Pericardium fibroblast (primary cell): ENCODE measurements around the gene SULT2B1. TPM values are rescaled to one million over a fixed set of nuclear protein-coding genes. Genes with fewer than 3 reads are reported as not detected.

Source experiments
- total RNA-seq: library from RNA; depleted of rRNA; stranded (reverse); fragments of >200 nt; gene quantifications from 2 replicates; pipeline ENCODE4 v1.2.3, GENCODE V29; 2015

SULT2B1 gene
- 0.23 TPM in 1 of 2 replicates, not detected in the other for total RNA-seq

DNA sequence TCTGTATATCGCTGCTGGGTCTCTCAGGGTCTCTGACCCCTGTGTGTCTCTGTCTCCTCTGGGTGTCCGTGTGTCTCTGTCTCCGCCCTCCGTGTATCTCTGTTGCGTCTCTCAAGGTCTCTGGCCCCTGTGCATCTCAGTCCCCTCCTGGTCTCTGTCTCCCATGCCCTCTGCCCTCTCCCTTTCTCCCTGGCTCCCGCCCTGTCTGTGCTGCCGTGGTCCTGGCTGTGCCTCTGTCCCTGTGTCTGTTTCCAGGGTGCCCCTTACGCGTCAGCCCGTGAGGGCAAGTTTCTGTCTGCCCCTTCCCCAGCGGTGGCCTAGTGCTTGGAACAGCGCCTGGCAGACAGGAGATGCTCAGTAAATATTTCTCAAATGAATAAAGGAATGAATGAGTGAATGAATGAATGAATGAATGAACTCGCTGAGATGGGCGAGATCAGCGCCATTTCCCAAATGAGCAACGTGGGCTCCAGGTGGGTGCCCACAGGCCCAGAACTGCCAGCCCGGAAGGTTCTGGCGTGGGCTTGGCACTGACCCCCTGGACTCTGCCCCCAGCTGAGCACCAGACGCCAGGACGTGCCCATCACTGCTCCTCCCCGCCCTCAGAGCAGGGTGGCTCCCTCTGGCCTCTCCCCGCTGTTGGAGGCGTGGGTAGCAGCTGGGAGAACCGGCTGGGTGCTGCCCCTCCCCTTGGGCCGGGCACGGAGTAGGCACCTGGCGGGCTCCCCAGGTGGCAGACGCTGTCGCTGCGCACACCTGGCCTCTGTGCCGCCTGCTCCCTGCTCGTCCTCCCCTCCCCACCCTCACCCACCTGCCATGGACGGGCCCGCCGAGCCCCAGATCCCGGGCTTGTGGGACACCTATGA is at the start of gene SULT2B1:
Gene SULT2B1, plus strand, starts transcription at position 736 of the 866 bp plus-strand sequence. Its CDS starts 81 bp downstream, at position 817.

DNA sequence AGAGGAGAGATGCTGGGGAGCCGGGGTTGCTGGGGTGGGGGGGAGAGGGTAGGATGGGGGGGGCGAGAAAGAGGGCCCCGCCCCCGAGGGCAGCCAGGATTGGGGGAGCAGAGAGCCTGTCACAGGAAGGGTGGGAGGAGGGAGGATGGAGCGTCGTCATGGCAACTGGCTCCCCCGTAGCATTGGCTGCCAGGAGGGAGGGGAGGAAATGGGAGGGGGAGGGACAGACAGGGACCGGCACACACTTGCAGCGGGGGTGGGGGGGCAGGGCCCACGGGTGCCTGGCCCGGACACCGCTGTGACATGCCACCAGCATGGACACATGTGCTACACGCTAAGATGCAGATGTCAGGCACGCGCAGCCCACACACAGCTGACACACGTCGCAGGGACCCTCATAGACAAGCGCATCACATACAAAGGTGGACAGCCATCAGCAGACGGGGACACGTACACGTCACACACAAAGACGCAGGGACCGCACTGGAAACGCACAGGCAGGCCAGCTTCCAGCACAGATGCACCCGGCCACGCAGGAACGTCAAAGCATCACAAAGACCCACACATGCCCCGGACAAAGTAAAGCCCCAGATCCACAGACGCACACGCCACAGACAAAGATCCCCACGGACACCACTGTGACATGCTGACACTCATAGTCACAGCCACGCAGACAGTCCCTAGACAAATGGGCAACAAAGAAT is 40.0 kb upstream of the SULT2B1 start, which contains the start of gene LMTK3:
Gene LMTK3, minus strand, starts transcription at position 36 of the 704 bp plus-strand sequence. CDS start 259 bp downstream, outside the sequence.

DNA sequence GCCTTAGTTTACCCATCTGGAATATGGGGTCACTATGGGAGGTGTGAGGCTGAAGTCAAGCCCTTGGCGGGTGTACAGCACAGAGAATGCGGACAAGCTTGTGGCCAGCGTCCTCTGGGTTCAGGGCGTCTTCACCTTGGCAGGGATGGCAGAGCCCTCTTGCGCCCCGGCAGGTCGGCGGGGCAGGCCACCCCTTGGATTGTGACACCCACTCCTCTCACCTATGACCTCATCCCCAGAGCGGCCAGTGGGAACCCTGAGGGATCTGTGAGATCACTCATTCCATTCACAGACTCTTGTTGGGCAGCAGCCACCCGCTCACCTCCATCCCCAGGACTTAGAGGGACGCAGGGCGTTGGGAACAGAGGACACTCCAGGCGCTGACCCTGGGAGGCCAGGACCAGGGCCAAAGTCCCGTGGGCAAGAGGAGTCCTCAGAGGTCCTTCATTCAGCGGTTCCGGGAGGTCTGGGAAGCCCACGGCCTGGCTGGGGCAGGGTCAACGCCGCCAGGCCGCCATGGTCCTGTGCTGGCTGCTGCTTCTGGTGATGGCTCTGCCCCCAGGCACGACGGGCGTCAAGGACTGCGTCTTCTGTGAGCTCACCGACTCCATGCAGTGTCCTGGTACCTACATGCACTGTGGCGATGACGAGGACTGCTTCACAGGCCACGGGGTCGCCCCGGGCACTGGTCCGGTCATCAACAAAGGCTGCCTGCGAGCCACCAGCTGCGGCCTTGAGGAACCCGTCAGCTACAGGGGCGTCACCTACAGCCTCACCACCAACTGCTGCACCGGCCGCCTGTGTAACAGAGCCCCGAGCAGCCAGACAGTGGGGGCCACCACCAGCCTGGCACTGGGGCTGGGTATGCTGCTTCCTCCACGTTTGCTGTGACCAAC is 54.7 kb downstream of the SULT2B1 start, which contains the start of gene SPACA4:
Gene SPACA4, plus strand, starts transcription at position 280 of the 896 bp plus-strand sequence. Its CDS starts 237 bp downstream, at position 517.

DNA sequence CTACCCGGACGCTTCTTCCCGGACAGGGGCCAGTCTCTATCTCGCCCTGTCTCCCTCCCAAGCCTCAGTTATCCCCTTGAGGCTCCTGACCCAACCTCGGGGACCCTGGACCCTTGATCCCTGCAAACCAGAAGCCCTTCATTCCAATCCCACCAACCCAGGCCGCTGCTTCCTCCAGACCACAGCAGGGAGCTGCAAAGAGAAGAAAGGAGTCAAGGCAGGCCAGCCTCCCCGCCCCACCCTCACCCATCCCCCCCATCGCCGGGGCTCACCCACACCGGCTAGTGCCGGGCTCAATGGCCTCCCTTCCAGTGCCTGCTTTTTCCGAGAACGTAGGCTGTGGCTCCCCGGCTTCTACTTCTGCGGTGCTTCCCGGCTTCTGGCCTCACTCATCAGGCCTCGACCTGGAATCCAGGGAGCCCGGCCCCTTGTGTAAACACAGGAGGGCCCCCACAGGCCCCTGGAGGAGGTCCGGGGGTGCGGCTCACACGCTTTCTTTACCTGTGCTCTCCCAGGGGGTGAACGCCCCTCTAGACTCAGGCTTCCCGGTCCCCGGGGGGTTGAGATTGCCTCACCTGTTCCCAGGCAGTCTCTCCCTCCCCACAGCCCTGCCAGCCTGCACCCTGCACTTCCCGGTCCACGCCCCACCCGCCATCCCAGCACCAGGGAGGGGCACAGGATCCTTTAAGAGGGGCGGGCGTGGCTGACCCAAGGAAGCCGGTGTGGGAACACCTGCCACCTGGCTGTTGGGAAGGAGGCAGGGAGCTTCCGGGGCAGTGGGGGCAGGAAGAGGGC is 62.7 kb downstream of the SULT2B1 start, which contains the start of gene FAM83E:
Gene FAM83E, minus strand, starts transcription at position 641 of the 795 bp plus-strand sequence. CDS start 1,704 bp downstream, outside the sequence.

DNA sequence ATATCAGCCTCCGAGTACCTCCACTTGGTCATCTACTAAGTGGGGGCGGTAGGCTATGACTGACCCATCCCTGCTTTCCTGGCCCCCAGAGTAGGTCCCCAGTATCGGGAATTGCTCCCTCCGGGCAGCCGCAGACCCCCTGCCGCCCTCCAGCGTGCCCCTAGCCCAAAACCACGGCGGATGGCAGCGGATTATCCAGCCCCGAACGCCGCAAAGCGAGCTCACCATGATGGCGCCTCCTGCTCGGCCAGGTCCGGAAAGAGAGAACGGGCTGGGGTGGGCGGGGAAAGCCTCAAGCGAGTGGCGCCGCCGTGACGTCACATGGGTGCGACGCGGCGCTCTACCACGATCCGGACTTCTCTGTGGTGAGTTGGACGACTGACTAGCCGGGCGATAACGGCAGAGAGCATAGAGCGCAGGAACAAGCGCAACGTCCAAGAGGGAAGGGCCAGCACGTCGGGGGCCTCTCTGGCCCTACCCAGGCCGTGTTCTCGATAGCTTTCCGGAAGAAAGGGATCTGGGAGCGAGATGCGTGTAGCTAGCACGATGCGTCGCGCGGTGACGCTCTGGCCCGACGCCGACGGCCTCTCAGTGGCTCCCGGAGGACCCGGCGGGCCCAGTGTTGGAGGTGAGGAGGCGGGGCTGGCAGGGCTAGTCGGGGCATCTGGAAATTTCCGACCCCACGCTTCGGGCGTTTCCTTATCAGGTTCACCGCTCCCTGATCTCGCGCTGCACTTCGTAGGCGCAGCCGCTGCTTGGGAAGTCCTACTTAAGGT is 67.1 kb downstream of the SULT2B1 start, which contains the start of the genes RPL18 and SPHK2:
Gene RPL18, minus strand, starts transcription at position 263 of the 776 bp plus-strand sequence. Its CDS starts 35 bp downstream, at position 228.
Gene SPHK2, plus strand, starts transcription at position 591 of the 776 bp plus-strand sequence. CDS start 1,009 bp downstream, outside the sequence.

GRCh38 chr19:48636859-48637448 is 85.0 kb downstream of the SULT2B1 start, which contains the start of gene DBP:
TSS of gene DBP (minus strand) at chr19:48637379. CDS start at chr19:48636994, 385 bp downstream.

DNA sequence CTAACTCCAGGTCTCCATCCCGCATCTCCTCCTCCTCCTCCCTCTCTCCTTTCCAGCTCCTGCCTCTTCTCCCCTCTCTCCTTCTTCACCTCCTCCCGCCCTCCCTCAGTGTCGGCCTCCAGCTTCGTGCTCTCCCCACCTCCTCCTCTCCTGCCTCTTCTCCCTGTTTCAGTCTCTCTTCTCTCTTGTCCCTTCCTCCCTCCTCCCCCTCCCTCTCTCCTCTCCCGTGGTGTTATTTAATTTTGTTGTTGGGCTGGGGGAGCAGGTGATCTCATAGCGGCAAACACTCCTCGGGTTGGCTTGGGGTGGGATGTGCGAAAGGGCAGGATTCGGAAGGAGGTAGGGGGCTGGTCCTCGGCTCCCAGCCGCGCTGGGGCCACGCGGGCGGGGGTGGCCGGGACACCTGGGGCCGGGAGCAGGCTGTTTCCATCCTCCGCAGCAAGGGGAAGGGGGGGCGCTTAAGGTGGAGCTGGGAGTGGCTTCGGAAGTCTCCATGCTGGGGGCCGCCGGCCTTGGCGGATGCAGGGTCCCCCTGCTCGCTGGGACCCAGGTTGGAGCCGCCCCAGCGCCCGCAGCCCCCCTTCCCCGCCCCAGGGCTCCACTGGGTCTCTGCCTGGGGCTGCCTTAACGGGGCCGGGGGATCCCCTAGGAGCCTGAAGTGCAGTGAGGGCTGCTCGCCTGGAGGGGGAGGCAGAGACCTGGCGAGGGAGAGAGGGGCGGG is 94.2 kb downstream of the SULT2B1 start, which contains the start of gene CA11:
Gene CA11, minus strand, starts transcription at position 187 of the 721 bp plus-strand sequence. CDS start 555 bp downstream, outside the sequence.

Other genes with a start within 250 kb of the SULT2B1 start
- gene EMP3, start 226.6 kb upstream of the SULT2B1 start, total RNA-seq: 125 and 282 TPM in 2 replicates
- 3.7 and 20.3 TPM in 2 replicates for gene TMEM143, start 188.2 kb upstream of the SULT2B1 start, total RNA-seq
- not detected in 2 replicates for gene SYNGR4, start 187.8 kb upstream of the SULT2B1 start, total RNA-seq
- gene KDELR1, start 160.6 kb upstream of the SULT2B1 start, total RNA-seq: 222 and 228 TPM in 2 replicates
- gene GRIN2D, start 158.5 kb upstream of the SULT2B1 start, total RNA-seq: 1.4 and 5.0 TPM in 2 replicates
- gene GRWD1, start 106.2 kb upstream of the SULT2B1 start, total RNA-seq: 17.7 and 23.2 TPM in 2 replicates
- gene KCNJ14, start 96.6 kb upstream of the SULT2B1 start, total RNA-seq: 0.35 and 1.8 TPM in 2 replicates
- 28.1 and 37.5 TPM in 2 replicates for gene CYTH2, start 82.8 kb upstream of the SULT2B1 start, total RNA-seq
- gene LMTK3, start 40.3 kb upstream of the SULT2B1 start, total RNA-seq: not detected in 2 replicates
- gene SPACA4, start 54.6 kb downstream of the SULT2B1 start, total RNA-seq: not detected in 2 replicates
- not detected in 2 replicates for gene FAM83E, start 62.9 kb downstream of the SULT2B1 start, total RNA-seq
- gene RPL18, start 67.0 kb downstream of the SULT2B1 start, total RNA-seq: 2,965 and 4,008 TPM in 2 replicates
- 10.4 and 15.2 TPM in 2 replicates for gene SPHK2, start 67.3 kb downstream of the SULT2B1 start, total RNA-seq
- 2.7 and 3.7 TPM in 2 replicates for gene DBP, start 85.2 kb downstream of the SULT2B1 start, total RNA-seq
- gene CA11, start 94.0 kb downstream of the SULT2B1 start, total RNA-seq: 2.5 and 2.6 TPM in 2 replicates
- 0.60 TPM in 1 of 2 replicates, not detected in the other for gene NTN5, start 120.8 kb downstream of the SULT2B1 start, total RNA-seq
- gene FUT2, start 143.8 kb downstream of the SULT2B1 start, total RNA-seq: not detected in 2 replicates
- gene MAMSTR, start 167.6 kb downstream of the SULT2B1 start, total RNA-seq: 3.2 and 3.8 TPM in 2 replicates
- 2.3 and 6.4 TPM in 2 replicates for gene RASIP1, start 188.4 kb downstream of the SULT2B1 start, total RNA-seq
- gene IZUMO1, start 194.7 kb downstream of the SULT2B1 start, total RNA-seq: not detected in 2 replicates
- 0.17 and 1.8 TPM in 2 replicates for gene FUT1, start 200.5 kb downstream of the SULT2B1 start, total RNA-seq
- gene FGF21, start 203.4 kb downstream of the SULT2B1 start, total RNA-seq: not detected in 2 replicates